Endothelial cell of coronary artery (primary cell): Measurements from ENCODE around the gene C1orf53. TPM values are rescaled to one million over a fixed set of nuclear protein-coding genes. Genes with fewer than 3 reads are reported as not detected.

Source experiments
- total RNA-seq: library from RNA; depleted of rRNA; stranded (reverse); fragments of >200 nt; gene quantifications from 2 replicates; pipeline ENCODE4 v1.2.3, GENCODE V29; 2014

The C1orf53 gene
- total RNA-seq: 2.6 and 4.0 TPM in 2 replicates

GRCh38 chr1:197902454-197903195 is at the start of gene C1orf53:
Gene C1orf53, plus strand, starts transcription at chr1:197902630. Its CDS starts 20 bp downstream, at chr1:197902650.

Other genes with a start within 250 kb of the C1orf53 start
- 3.3 and 4.0 TPM in 2 replicates for gene DENND1B, start 127.2 kb upstream of the C1orf53 start, total RNA-seq
- gene LHX9, start 14.7 kb downstream of the C1orf53 start, total RNA-seq: 0.19 TPM in 1 of 2 replicates, not detected in the other